ENCODE data around the gene NUDT8.
"Not testable (repeated sequence)": the region's sequence is repeated elsewhere in the genome, so short reads cannot be mapped to it uniquely, and the experiment has no call there.

Gene NUDT8

GRCh38 chr11:67620621-67621020, 9.1 kb downstream of the NUDT8 start:
- DNase-seq (ENCODE audit: low read depth, low spot score); H3K4me3 ChIP-seq (ENCODE audit: low read depth, low read length); POLR2A ChIA-PET: not testable (repeated sequence)
- CTCF ChIA-PET = interaction anchor here (3.5 kb wide), 1 partner anchor 9 kb away, joined by 21 read pairs; the partner anchor contains the start of gene NUDT8

- H3K4me3 ChIP-seq (ENCODE audit: low read depth, low read length); DNase-seq (ENCODE audit: low read depth, low spot score); POLR2A ChIA-PET: not testable (repeated sequence)
- CTCF ChIA-PET = interaction anchor here (3.5 kb wide), 1 partner anchor 10 kb away, joined by 21 read pairs; the partner anchor contains the start of gene NUDT8
These were observed 9.8 kb downstream of the NUDT8 start for GRCh38 chr11:67619683-67620618.

- CTCF ChIA-PET = interaction anchor here (3.5 kb wide), 1 partner anchor 11 kb away, joined by 21 read pairs; the partner anchor contains the start of gene NUDT8
- H3K4me3 ChIP-seq (ENCODE audit: low read depth, low read length); DNase-seq (ENCODE audit: low read depth, low spot score); POLR2A ChIA-PET: not testable (repeated sequence)
These were observed 10.7 kb downstream of the NUDT8 start for GRCh38 chr11:67618901-67619659.

- ChIA-PET CTCF (interaction anchor here (0.7 to 7.7 kb wide), 4 partner anchors 9 to 22 kb away, joined by 3 to 104 read pairs (median 8); partner anchors contain the start of genes NUDT8 and TBX10), POLR2A (interaction anchor here (0.7 kb wide), 1 partner anchor 1178 kb away, joined by 3 read pairs; no protein-coding TSS in a partner anchor)
- no peak for TF ChIP-seq CTCF (IDR thresholded peaks at IDR 0.05; ENCODE audit: insufficient read depth, low read length, missing control alignments)
- no peak for DNase-seq (ENCODE audit: low read depth, low spot score)
- H3K4me3 ChIP-seq (ENCODE audit: low read depth, low read length) = no peak overlapping the region
These were observed 12.3 kb downstream of the NUDT8 start for GRCh38 chr11:67617243-67617953.

- POLR2A ChIA-PET = no interaction called here
- TF ChIP-seq CTCF (IDR thresholded peaks at IDR 0.05; ENCODE audit: insufficient read depth, low read length, missing control alignments) = no peak
- CTCF ChIA-PET = interaction anchor here (1.4 to 7.7 kb wide), 4 partner anchors 8 to 23 kb away, joined by 3 to 104 read pairs (median 13); partner anchors contain the start of genes NUDT8 and TBX10
- no peak overlapping the region for H3K4me3 ChIP-seq (ENCODE audit: low read depth, low read length)
- DNase-seq (ENCODE audit: low read depth, low spot score) = no peak
These were observed 13.1 kb downstream of the NUDT8 start for GRCh38 chr11:67616431-67617242.

- POLR2A ChIA-PET = no interaction called here
- CTCF ChIA-PET = interaction anchor here (2.6 to 7.7 kb wide), 3 partner anchors 8 to 13 kb away, joined by 12 to 104 read pairs (median 14); partner anchors contain the start of gene NUDT8
- TF ChIP-seq CTCF (IDR thresholded peaks at IDR 0.05; ENCODE audit: insufficient read depth, low read length, missing control alignments) = no peak
- DNase-seq (ENCODE audit: low read depth, low spot score) = no peak
- no peak overlapping the region for H3K4me3 ChIP-seq (ENCODE audit: low read depth, low read length)
These were observed 13.9 kb downstream of the NUDT8 start for GRCh38 chr11:67615728-67616430.

Data from AG04449 (cell line).